Large intestine (tissue), 3 donors: ENCODE measurements around the gene PDE6D. TPM values are rescaled to one million over a fixed set of nuclear protein-coding genes. Genes with fewer than 3 reads are reported as not detected.

ENCODE experiments used
- DNase-seq, 2 donors: peaks; one replicate each; pipeline versions ENCODE4 v3.0.0 to v3.0.0-alpha.2; 2013
- H3K27ac ChIP-seq: one replicate; pipeline ENCODE4 v1.5.1; 2013; ENCODE audit warnings: low read length
- H3K27me3 ChIP-seq: 2 replicates; pipeline ENCODE4 v1.6.1; 2013; ENCODE audit warnings: low read length; ENCODE audit not compliant: control insufficient read depth, insufficient read depth
- H3K36me3 ChIP-seq: 2 replicates; pipeline ENCODE4 v1.6.1; 2013; ENCODE audit warnings: low read length; ENCODE audit not compliant: control insufficient read depth, insufficient read depth
- H3K4me1 ChIP-seq: one replicate; pipeline ENCODE4 v1.6.1; 2013; ENCODE audit warnings: low read length; ENCODE audit not compliant: control insufficient read depth, insufficient read depth
- H3K4me3 ChIP-seq: one replicate; pipeline ENCODE4 v1.5.1; 2013; ENCODE audit warnings: low read length
- H3K9me3 ChIP-seq: one replicate; pipeline ENCODE4 v1.6.1; 2013; ENCODE audit warnings: mild to moderate bottlenecking, low read depth, low read length, moderate library complexity; ENCODE audit not compliant: control insufficient read depth
- WGBS: methylation state at CpG from one replicate; pipeline ENCODE4 v1.1.5; 2013; ENCODE audit warnings: low lambda C conversion rate; ENCODE audit not compliant: insufficient coverage; 5-methylcytosine and 5-hydroxymethylcytosine counted together
- polyA plus RNA-seq: library from polyadenylated mRNA; unstranded; fragments of 120-200 nt; gene quantifications from one replicate; pipeline ENCODE4 v1.2.1, GENCODE V29; 2013

Gene PDE6D
- polyA plus RNA-seq, 1 donor, result 16.6 TPM

DNA sequence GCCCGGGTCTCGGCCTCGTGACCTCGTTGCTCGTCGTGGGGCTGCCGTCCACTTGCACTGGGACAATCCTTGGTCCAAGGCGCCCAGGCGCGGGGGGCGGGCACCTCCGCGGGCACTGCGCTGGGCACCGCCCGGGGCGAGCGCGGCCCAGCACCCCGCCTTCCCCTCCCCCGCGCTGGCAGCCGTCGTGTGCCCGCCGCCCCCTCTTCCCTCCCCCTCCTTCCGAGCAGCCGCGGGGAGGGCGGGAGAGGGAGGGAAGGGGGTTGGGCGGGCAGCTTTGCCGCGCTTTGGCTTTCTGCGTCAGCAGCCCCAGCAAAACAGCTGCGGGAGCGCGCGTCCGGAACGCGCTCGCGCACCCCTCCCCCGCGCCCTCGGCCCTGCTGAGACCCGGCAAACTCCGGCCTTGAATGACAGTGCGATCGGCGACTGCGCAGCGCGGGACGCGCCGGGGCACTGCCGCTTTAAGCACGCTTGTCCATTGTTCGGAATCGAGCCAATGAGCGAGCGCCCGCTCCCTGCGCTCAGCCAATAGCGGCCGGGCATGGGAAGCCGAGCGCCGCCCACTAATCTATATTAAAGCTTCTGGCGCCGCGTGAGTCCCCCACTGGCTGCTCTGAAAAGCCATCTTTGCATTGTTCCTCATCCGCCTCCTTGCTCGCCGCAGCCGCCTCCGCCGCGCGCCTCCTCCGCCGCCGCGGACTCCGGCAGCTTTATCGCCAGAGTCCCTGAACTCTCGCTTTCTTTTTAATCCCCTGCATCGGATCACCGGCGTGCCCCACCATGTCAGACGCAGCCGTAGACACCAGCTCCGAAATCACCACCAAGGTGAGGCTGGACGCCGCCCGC, 72.9 kb downstream of the PDE6D start, which contains the start of gene PTMA:
Gene PTMA (plus strand): TSS at position 599 of the 846 bp plus-strand sequence. CDS start 182 bp downstream, at position 781.
- peak within 1 kb of the TSS; percentile 96 for H3K4me3 ChIP-seq
- H3K9me3 ChIP-seq, result peaks cover 9% of the 10 kb centered on the region
- no CpG with 5 or more reads among the region's 97 CpGs for WGBS

DNA sequence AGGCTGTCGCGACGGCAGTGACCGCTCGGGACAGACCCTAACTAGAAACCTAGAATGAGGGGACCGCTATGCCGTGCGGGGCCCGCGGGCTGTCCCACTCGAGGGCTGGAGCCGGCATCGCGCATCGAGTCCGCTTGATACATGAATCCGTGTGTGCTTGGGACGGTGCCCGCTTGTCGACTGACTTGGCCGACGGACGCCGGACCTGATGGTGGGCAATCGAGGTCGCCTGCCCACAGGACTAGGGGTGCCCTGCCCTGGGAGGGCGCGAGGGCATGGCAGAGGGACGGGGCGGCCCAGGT, 73.5 kb downstream of the PDE6D start:
- peak in 1 of 2 donors; percentile 41 for DNase-seq
- peaks cover 14% of the 10 kb centered on the region for H3K36me3 ChIP-seq
- no CpG with 5 or more reads among the region's 30 CpGs for WGBS
- H3K4me3 ChIP-seq, result peak overlapping the region; percentile 96
- no peaks in the 10 kb centered on the region for H3K27me3 ChIP-seq
- peaks cover 9% of the 10 kb centered on the region for H3K9me3 ChIP-seq
- peak overlapping the region; percentile 98 for H3K27ac ChIP-seq
- peaks cover 18% of the 10 kb centered on the region for H3K4me1 ChIP-seq

More for the DNA sequence above, 72.9 kb downstream of the PDE6D start, which contains the start of gene PTMA:
- peak within 1 kb of the TSS; percentile 98 for H3K27ac ChIP-seq
- DNase-seq, result peak; percentile 100
- H3K36me3 ChIP-seq, result peaks cover 14% of the 10 kb centered on the region
- H3K27me3 ChIP-seq, result no peaks in the 10 kb centered on the region
- H3K4me1 ChIP-seq, result peaks cover 18% of the 10 kb centered on the region

DNA sequence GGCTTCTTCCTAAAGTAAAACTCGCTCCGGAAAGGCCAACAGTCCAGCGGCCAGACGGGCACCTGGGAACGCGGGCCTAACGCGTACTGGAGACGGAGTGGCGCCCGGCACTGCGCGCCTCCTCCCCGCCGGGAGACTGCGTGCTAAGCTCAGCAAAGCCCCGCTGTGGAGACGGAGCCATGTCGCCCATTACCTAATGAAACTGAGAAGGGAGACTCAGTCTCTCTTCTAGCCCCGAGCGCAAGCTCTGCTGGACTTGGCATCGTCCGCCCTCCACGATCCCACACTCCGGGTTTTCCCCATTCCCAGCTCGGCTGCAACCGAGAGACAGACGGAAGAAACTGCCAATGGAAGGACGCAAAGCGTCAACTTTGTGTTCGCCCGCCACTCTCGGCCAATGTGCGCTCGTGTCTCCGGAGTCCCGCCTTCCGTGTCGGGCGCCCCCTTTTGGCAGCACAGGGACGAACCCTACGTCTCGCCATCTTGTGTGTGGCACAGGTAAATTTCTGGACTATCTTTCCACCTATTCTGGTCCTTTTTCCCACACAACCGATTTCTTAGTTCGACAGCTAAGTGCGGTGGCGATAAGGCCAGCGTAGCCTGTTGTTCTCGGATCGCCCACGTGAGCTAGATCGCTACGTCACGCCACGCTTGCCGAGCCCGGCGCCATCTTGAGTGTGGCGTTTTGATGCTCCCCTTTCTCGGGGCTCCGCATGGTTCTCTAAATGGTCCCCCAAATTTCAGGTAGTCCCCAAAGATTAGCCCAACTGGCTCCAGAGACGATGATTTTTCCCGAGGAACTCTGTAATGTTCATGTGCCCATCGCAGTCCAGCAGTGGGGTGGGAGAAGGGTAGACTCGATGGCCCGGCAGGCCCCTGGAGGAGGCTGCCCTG, 74.1 kb downstream of the PDE6D start:
- DNase-seq, result peak; percentile 99
- Histone ChIP-seq H3K4me3 (peak overlapping the region; percentile 96), H3K36me3 (peaks cover 8% of the 10 kb centered on the region), H3K4me1 (peaks cover 12% of the 10 kb centered on the region), H3K27me3 (no peaks in the 10 kb centered on the region), H3K9me3 (peaks cover 9% of the 10 kb centered on the region), H3K27ac (peak overlapping the region; percentile 98)
- no CpG with 5 or more reads among the region's 66 CpGs for WGBS

DNA sequence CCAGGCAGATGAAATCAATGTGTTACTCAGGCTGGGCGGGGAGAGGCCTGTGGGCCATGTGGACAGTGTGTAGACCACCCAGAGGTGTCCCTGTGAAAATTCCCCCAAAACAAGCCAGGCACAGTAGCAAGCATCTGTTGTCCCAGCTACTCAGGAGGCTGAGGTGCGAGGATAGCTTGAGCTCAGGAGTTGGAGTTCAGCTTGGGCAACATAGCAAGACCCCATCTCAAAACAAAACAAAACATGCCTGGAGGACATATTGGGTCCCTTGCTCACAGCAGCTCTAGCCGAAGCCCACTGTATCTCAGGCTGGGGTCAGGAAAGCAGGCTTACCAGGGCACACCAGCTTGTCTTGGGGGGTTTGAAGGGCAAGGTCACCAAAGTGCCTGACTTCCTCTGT, 77.1 kb downstream of the PDE6D start:
- Histone ChIP-seq H3K4me1 (peaks cover 8% of the 10 kb centered on the region), H3K9me3 (peaks cover 4% of the 10 kb centered on the region), H3K27ac (no peak overlapping the region), H3K36me3 (no peaks in the 10 kb centered on the region), H3K4me3 (no peak overlapping the region), H3K27me3 (no peaks in the 10 kb centered on the region)
- WGBS, result no CpG with 5 or more reads among the region's 3 CpGs
- DNase-seq, result no peak

DNA sequence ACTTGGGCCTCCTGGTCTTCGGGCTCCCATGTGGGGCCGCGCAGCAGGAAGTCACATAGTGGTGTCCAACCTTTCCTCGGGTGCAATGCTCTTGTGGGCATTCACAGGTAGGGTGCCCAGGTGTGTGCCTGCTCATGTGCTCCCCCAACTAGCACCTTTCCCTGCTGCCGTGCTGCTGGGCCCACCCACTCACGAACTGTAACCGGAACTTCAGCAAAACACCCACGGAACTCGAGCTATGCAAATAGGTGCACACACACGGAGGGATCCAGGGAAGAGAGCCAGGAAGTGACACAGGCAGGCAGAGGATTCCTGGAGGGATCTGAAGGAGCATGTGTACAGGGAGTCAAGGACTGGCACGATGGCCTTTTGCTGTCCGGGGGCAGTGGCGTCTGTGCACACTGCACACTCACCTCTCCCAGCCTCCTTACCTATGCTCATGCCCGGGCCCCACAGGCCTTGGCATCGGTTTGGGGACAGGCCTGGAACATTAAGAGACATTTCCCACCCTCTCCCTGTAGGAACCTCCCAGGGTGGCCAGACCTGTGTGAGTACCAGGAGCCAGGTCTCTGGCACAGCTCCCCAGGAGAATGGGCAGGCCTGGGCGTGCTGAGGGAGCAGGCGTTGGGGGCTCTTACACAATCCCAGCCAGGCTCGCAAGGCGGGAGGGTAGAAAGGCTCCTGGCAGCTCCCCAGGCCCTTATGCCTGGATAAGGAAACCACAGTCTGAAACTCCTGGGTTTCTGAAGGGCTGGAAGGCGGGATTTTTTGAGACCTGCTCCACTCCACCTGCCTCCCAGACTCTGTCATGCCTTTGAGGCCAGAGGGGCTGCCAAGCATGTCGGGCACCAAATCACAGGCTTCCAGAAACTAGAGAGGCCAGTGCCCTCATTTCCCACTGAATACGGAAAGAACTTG, 79.4 kb downstream of the PDE6D start:
- H3K4me1 ChIP-seq, result peaks cover 4% of the 10 kb centered on the region
- H3K27me3 ChIP-seq, result no peaks in the 10 kb centered on the region
- H3K9me3 ChIP-seq, result no peaks in the 10 kb centered on the region
- H3K36me3 ChIP-seq, result no peaks in the 10 kb centered on the region
- no peak overlapping the region for H3K4me3 ChIP-seq
- no peak for DNase-seq
- WGBS, result no CpG with 5 or more reads among the region's 22 CpGs
- no peak overlapping the region for H3K27ac ChIP-seq

DNA sequence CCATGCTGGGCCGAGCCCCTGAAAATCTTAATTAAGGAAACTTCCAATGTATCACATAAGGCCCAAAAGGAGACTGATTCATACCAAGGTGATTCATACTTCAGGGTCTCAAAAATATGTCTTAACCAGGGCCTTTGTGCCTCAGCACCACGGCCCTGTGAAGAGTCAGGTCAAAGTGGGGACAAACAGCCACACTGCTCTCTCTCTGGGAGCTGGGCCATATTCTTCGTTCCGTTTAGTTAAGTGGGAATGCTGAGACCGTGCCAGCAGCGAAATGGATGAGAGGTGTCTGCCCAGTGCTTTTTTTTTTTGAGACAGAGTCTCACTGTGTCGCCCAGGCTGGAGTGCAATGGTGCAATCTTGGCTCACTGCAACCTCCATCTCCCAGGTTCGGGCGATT, 82.1 kb downstream of the PDE6D start:
- no CpG with 5 or more reads among the region's 9 CpGs for whole genome bisulfite sequencing
- H3K9me3 ChIP-seq, result no peaks in the 10 kb centered on the region
- H3K27me3 ChIP-seq, result no peaks in the 10 kb centered on the region
- H3K4me3 ChIP-seq, result no peak overlapping the region
- no peaks in the 10 kb centered on the region for H3K36me3 ChIP-seq
- H3K27ac ChIP-seq, result no peak overlapping the region
- no peak for DNase-seq
- H3K4me1 ChIP-seq, result no peaks in the 10 kb centered on the region

DNA sequence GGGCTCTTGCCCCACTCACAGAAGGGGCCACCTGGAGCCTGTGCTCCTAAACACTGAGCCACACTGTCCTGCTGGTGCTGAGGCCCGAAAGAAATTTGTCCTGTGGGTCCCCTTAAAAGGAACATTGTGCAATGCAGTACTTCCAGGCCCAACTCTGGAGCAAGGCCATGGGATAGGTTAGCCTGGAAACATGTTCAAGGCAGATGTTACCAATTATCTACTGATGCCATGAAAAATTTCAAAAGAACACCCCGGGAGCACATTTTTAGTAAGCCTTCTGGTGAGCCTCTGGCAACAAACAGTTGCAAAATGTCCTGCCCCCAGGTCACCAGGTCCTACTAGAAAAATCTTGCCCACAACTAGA, 85.1 kb downstream of the PDE6D start:
- Histone ChIP-seq H3K27ac (no peak overlapping the region), H3K4me1 (no peaks in the 10 kb centered on the region)
- no CpG with 5 or more reads among the region's 2 CpGs for WGBS

DNA sequence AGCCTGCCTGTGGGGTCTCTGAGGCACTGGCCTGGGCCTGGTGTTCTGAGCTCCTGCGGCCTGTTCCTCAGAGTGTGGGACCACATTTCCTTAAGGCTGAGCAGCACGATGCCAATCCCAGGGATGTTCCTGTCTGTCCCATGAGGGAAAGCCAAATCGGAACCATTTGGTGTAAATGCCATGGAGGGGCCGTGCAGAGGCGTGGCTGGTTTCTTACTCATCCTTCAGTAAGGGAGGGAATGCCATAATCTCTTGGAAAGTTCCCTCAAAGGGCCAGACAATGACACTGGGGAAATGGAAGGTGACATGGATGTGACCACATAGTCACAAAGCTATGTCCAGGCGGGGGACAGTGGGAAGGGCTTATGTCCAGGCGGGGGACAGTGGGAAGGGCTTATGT, 87.1 kb downstream of the PDE6D start:
- no peaks in the 10 kb centered on the region for H3K36me3 ChIP-seq
- no peak for DNase-seq
- no peaks in the 10 kb centered on the region for H3K9me3 ChIP-seq
- no peaks in the 10 kb centered on the region for H3K4me1 ChIP-seq
- H3K27me3 ChIP-seq, result no peaks in the 10 kb centered on the region
- no peak overlapping the region for H3K27ac ChIP-seq
- H3K4me3 ChIP-seq, result no peak overlapping the region
- 80% methylated on average over 1 of the region's 7 CpGs for WGBS

More for the DNA sequence above, 85.1 kb downstream of the PDE6D start:
- Histone ChIP-seq H3K4me3 (no peak overlapping the region), H3K36me3 (no peaks in the 10 kb centered on the region), H3K27me3 (no peaks in the 10 kb centered on the region), H3K9me3 (no peaks in the 10 kb centered on the region)
- no peak for DNase-seq

DNA sequence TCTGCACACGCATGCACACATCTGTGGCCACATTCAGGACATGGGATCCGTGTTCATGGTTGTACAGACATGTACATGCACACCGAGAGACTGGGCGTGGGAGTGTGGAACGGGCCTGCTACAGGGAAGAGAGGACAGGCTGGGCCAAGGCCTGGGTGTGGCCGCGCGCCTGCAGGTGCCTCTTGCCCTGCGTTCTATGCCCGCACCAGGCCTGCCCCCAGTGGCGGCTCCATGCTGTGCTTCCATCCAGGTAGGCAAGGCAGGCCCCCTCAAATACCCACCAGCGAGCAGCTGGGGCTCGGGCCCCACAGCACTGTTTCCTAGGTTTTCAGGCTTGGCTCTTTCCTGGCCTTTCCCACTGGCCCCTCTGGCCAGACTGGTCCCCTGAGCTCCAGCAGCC, 88.2 kb downstream of the PDE6D start:
- DNase-seq, result no peak
- H3K27ac ChIP-seq, result no peak overlapping the region
- H3K27me3 ChIP-seq, result no peaks in the 10 kb centered on the region
- WGBS, result no CpG with 5 or more reads among the region's 13 CpGs
- no peak overlapping the region for H3K4me3 ChIP-seq
- no peaks in the 10 kb centered on the region for H3K36me3 ChIP-seq
- H3K4me1 ChIP-seq, result no peaks in the 10 kb centered on the region
- no peaks in the 10 kb centered on the region for H3K9me3 ChIP-seq
